Temporal lobe (tissue), 1 donor: ENCODE data around the gene IFNGR1. TPM values are rescaled to one million over a fixed set of nuclear protein-coding genes. Genes with fewer than 3 reads are reported as not detected.

Source experiments
- total RNA-seq: library from RNA; depleted of rRNA; stranded (reverse); fragments of >200 nt; gene quantifications from one replicate; pipeline ENCODE4 v1.2.3, GENCODE V29; 2014

The IFNGR1 gene
- total RNA-seq, 1 donor from 2014 or later: 41.1 TPM

Other genes with a start within 250 kb of the IFNGR1 start
- 0.25 TPM for gene IL20RA, start 174.4 kb downstream of the IFNGR1 start, total RNA-seq
- gene IL22RA2, start 45.7 kb downstream of the IFNGR1 start, total RNA-seq: not detected